ENCODE data around the gene RET. TPM values are rescaled to one million over a fixed set of nuclear protein-coding genes. Genes with fewer than 3 reads are reported as not detected.

The RET gene
- total RNA-seq, 1 donor from 2014 or later = 1.2 TPM

GRCh38 chr10:43040482-43041256 lies 36.2 kb upstream of the RET start:
- H3K4me3 ChIP-seq (ENCODE audit: low read depth, low read length) = no peak overlapping the region
- no peak for DNase-seq (ENCODE audit: low read depth)
- TF ChIP-seq, protein P1, sequence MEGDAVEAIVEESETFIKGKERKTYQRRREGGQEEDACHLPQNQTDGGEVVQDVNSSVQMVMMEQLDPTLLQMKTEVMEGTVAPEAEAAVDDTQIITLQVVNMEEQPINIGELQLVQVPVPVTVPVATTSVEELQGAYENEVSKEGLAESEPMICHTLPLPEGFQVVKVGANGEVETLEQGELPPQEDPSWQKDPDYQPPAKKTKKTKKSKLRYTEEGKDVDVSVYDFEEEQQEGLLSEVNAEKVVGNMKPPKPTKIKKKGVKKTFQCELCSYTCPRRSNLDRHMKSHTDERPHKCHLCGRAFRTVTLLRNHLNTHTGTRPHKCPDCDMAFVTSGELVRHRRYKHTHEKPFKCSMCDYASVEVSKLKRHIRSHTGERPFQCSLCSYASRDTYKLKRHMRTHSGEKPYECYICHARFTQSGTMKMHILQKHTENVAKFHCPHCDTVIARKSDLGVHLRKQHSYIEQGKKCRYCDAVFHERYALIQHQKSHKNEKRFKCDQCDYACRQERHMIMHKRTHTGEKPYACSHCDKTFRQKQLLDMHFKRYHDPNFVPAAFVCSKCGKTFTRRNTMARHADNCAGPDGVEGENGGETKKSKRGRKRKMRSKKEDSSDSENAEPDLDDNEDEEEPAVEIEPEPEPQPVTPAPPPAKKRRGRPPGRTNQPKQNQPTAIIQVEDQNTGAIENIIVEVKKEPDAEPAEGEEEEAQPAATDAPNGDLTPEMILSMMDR (conservative IDR thresholded peaks at IDR 0.05; ENCODE audit: low read depth, low read length) = no peak

GRCh38 chr10:43041422-43042342 lies 35.2 kb upstream of the RET start:
- H3K4me3 ChIP-seq (ENCODE audit: low read depth, low read length) = no peak overlapping the region
- TF ChIP-seq, protein P1 (conservative IDR thresholded peaks at IDR 0.05; ENCODE audit: low read depth, low read length) = no peak
- DNase-seq (ENCODE audit: low read depth) = no peak

DNA sequence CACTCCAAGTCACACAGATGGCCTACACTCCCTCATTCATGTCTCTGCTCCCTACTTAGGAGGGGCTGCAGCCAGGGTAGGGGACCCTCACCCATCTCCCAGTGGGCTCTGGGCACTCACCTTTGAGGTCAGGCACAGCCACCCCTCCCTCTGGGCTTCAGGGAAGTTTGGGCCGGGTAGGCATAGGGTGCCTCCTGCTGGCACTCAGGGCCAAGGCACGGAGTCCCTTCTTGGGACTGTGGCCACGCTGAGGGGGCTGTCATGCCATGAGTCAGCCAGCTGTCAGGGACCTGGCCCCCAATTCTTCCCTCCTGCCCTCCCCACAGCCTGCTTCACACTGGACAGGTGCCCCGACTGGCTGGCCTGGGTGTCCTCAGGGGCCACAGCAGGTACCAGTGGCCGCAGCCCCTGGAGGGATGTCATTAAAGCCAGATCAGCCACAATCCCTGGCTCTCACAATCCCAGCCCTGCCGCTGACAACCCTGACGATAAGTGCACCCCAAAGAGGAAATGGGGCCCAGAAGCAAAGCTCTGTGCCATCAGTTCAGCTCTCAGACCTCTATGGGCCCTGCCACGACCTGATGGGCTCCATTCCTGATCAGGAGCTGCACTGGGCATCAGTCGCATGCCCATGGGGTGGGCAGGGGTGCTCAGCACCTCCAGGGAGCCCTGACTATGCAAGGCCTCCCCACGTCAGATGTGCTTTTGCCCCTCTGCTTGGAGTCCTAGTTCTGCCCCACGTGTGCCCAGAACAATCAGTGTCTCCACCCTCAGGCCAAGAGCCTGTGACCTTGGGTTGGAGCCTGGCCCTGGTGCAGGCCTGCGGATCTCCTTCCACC lies 34.1 kb upstream of the RET start:
- H3K4me3 ChIP-seq (ENCODE audit: low read depth, low read length) = no peak overlapping the region
- TF ChIP-seq, protein P1 (conservative IDR thresholded peaks at IDR 0.05; ENCODE audit: low read depth, low read length) = no peak
- DNase-seq (ENCODE audit: low read depth) = no peak

GRCh38 chr10:43043342-43043772 lies 33.5 kb upstream of the RET start:
- H3K4me3 ChIP-seq (ENCODE audit: low read depth, low read length) = no peak overlapping the region
- TF ChIP-seq, protein P1 (conservative IDR thresholded peaks at IDR 0.05; ENCODE audit: low read depth, low read length) = no peak
- no peak for DNase-seq (ENCODE audit: low read depth)

GRCh38 chr10:43043773-43044447 lies 33.0 kb upstream of the RET start:
- TF ChIP-seq, protein P1 (conservative IDR thresholded peaks at IDR 0.05; ENCODE audit: low read depth, low read length) = no peak

DNA sequence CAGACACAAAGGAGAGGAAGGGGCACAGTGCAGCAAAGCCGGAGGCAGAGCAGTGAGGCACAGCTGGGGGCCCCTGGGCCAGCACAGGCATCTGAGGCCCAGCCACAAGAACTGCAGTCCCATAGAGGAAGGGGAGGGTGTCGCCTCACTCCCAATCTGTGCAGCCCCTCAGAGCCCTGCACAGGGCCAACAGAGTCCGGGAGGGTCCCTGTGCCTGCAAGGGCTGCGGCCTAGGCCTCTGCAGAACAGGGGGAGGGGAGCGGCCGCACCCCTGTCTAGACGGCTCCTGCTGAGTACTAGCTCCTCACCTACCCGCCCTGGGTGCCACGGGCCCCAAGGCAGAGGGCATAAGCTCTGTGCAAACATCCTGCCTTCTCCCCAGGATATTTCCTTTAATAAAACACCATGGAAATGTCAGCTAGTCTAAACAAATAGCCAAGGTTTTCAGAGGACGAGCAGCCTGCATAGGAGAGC lies 32.4 kb upstream of the RET start:
- no peak for DNase-seq (ENCODE audit: low read depth)
- TF ChIP-seq, protein P1 (conservative IDR thresholded peaks at IDR 0.05; ENCODE audit: low read depth, low read length) = no peak
- H3K4me3 ChIP-seq (ENCODE audit: low read depth, low read length) = no peak overlapping the region

More at GRCh38 chr10:43043773-43044447, 33.0 kb upstream of the RET start:
- H3K4me3 ChIP-seq (ENCODE audit: low read depth, low read length) = no peak overlapping the region
- no peak for DNase-seq (ENCODE audit: low read depth)

Measured in epithelial cell of proximal tubule (primary cell).